Measurements from ENCODE around the gene RSBN1L. TPM values are rescaled to one million over a fixed set of nuclear protein-coding genes. Genes with fewer than 3 reads are reported as not detected.

RSBN1L gene
- total RNA-seq, 1 experiment from 2014 or later, result 16.7 TPM

GRCh38 chr7:77823787-77824186, 127.5 kb downstream of the RSBN1L start:
- BruUV-seq (replicated peaks), result no TSS peak
- H3K27me3 Mint-ChIP-seq (ENCODE audit: unreplicated experiment), result no peaks in the 10 kb centered on the region
- no peak overlapping the region for H3K27ac Mint-ChIP-seq (ENCODE audit: unreplicated experiment)
- H3K9me3 Mint-ChIP-seq (ENCODE audit: low read depth, unreplicated experiment), result peaks cover 6% of the 10 kb centered on the region
- intact Hi-C loops (cut with micrococcal nuclease; ENCODE audit: unreplicated experiment), result no loop called here
- peaks cover 8% of the 10 kb centered on the region for H3K4me1 Mint-ChIP-seq (ENCODE audit: low read depth, unreplicated experiment)
- no peak for DNase-seq
- H3K4me3 Mint-ChIP-seq (ENCODE audit: low read depth, unreplicated experiment), result no peak overlapping the region
- TF ChIP-seq CTCF (IDR thresholded peaks at IDR 0.05; ENCODE audit: unreplicated experiment), result no peak
- CTCF ChIA-PET, result no interaction called here
- H3K36me3 Mint-ChIP-seq (ENCODE audit: insufficient read depth, unreplicated experiment), result no peaks in the 10 kb centered on the region

- TF ChIP-seq CTCF (IDR thresholded peaks at IDR 0.05; ENCODE audit: unreplicated experiment), result no peak
- Mint-ChIP-seq H3K27me3 (ENCODE audit: unreplicated experiment) (no peaks in the 10 kb centered on the region), H3K9me3 (ENCODE audit: low read depth, unreplicated experiment) (peaks cover 6% of the 10 kb centered on the region), H3K4me1 (ENCODE audit: low read depth, unreplicated experiment) (peaks cover 8% of the 10 kb centered on the region), H3K36me3 (ENCODE audit: insufficient read depth, unreplicated experiment) (no peaks in the 10 kb centered on the region), H3K27ac (ENCODE audit: unreplicated experiment) (no peak overlapping the region), H3K4me3 (ENCODE audit: low read depth, unreplicated experiment) (no peak overlapping the region)
- no peak for DNase-seq
- intact Hi-C loops (cut with micrococcal nuclease; ENCODE audit: unreplicated experiment), result no loop called here
- CTCF ChIA-PET, result interaction anchor here (0.6 kb wide), 1 partner anchor 218 kb away, joined by 3 read pairs; no protein-coding TSS in a partner anchor
- no TSS peak for BruUV-seq (replicated peaks)
These were observed 128.4 kb downstream of the RSBN1L start for GRCh38 chr7:77824636-77825035.

- no peak for DNase-seq
- H3K4me3 Mint-ChIP-seq (ENCODE audit: low read depth, unreplicated experiment), result no peak overlapping the region
- H3K36me3 Mint-ChIP-seq (ENCODE audit: insufficient read depth, unreplicated experiment), result no peaks in the 10 kb centered on the region
- CTCF ChIA-PET, result interaction anchor here (1.2 kb wide), 1 partner anchor 268 kb away, joined by 3 read pairs; no protein-coding TSS in a partner anchor
- H3K27ac Mint-ChIP-seq (ENCODE audit: unreplicated experiment), result no peak overlapping the region
- intact Hi-C loops (cut with micrococcal nuclease; ENCODE audit: unreplicated experiment), result no loop called here
- H3K4me1 Mint-ChIP-seq (ENCODE audit: low read depth, unreplicated experiment), result peaks cover 8% of the 10 kb centered on the region
- no peak for TF ChIP-seq CTCF (IDR thresholded peaks at IDR 0.05; ENCODE audit: unreplicated experiment)
- H3K27me3 Mint-ChIP-seq (ENCODE audit: unreplicated experiment), result no peaks in the 10 kb centered on the region
- BruUV-seq (replicated peaks), result no TSS peak
- peaks cover 4% of the 10 kb centered on the region for H3K9me3 Mint-ChIP-seq (ENCODE audit: low read depth, unreplicated experiment)
These were observed 128.9 kb downstream of the RSBN1L start for GRCh38 chr7:77825131-77825530.

- H3K4me1 Mint-ChIP-seq (ENCODE audit: low read depth, unreplicated experiment), result peaks cover 8% of the 10 kb centered on the region
- no peaks in the 10 kb centered on the region for H3K36me3 Mint-ChIP-seq (ENCODE audit: insufficient read depth, unreplicated experiment)
- CTCF ChIA-PET, result interaction anchor here (1.2 kb wide), 1 partner anchor 270 kb away, joined by 3 read pairs; no protein-coding TSS in a partner anchor
- intact Hi-C loops (cut with micrococcal nuclease; ENCODE audit: unreplicated experiment), result no loop called here
- H3K27ac Mint-ChIP-seq (ENCODE audit: unreplicated experiment), result no peak overlapping the region
- no peaks in the 10 kb centered on the region for H3K27me3 Mint-ChIP-seq (ENCODE audit: unreplicated experiment)
- H3K9me3 Mint-ChIP-seq (ENCODE audit: low read depth, unreplicated experiment), result no peaks in the 10 kb centered on the region
- DNase-seq, result no peak
- no peak overlapping the region for H3K4me3 Mint-ChIP-seq (ENCODE audit: low read depth, unreplicated experiment)
- no peak for TF ChIP-seq CTCF (IDR thresholded peaks at IDR 0.05; ENCODE audit: unreplicated experiment)
- no TSS peak for BruUV-seq (replicated peaks)
These were observed 130.0 kb downstream of the RSBN1L start for GRCh38 chr7:77826300-77826699.

Data from Calu3 (cell line).